B cell (primary cell): Measurements from ENCODE around the gene SGCA.

Source experiments
- CTCF ChIP-seq: fragments of 200-600 bp; IDR thresholded peaks from one replicate; pipeline ENCODE4 v1.8.0; 2022; ENCODE audit warnings: antibody characterized with exemption, mild to moderate bottlenecking
- EZH2 ChIP-seq: IDR thresholded peaks from 2 replicates; pipeline ENCODE4 v1.6.1; 2012; ENCODE audit warnings: borderline replicate concordance, low read depth, mild to moderate bottlenecking, moderate library complexity, low read length; ENCODE audit not compliant: insufficient read depth, poor library complexity, severe bottlenecking

GRCh38 chr17:50177476-50177875 lies 11.7 kb downstream of the SGCA start:
- TF ChIP-seq CTCF (no peak), EZH2 (no peak)
